ENCODE results near the gene ABCA2. TPM values are rescaled to one million over a fixed set of nuclear protein-coding genes. Genes with fewer than 3 reads are reported as not detected.
A peak's percentile ranks its signal among the peaks of the same experiment; 100 is the strongest.

Gene ABCA2
- total RNA-seq, 1 experiment from 2014 or later: 22.6 TPM

DNA sequence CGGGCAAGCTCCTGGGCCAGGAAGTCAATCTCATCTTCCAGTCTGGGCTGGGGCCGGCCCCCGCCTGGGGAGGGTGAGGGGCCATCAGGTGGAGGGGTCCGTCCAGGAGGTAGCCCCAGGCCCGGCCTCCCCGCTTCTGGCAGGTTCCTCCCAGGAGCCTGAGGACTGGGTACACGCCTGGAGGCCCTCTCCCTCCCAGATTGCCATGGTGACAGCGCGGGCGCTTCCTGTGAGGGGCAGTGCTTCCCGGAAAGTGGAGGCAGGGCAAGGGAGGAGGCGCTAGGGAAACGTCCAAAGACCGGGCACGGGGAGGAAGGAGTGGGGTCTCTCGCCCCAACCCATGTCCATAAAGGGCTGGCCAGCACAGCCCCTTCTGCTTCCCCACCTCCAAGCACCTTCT lies 13.1 kb upstream of the ABCA2 start:
- H3K4me3 Mint-ChIP-seq (ENCODE audit: unreplicated experiment): no peak overlapping the region
- Histone ChIP-seq H3K9me3 (no peaks in the 10 kb centered on the region), H3K27me3 (replicated peaks; ENCODE audit: control insufficient read depth, insufficient read depth, low read length) (no peaks in the 10 kb centered on the region), H3K4me1 (0 out of 2 replicates have a peak, but pooled peaks cover 5% of the 10 kb centered on the region), H3K4me3 (ENCODE audit: low read depth, low read length) (no peak overlapping the region), H3K36me3 (ENCODE audit: control insufficient read depth, insufficient read depth, low read length) (no peaks in the 10 kb centered on the region)
- H3K27ac Mint-ChIP-seq (ENCODE audit: unreplicated experiment): no peak overlapping the region
- CTCF ChIA-PET: no interaction called here
- DNase-seq: no peak
- intact Hi-C loops (cut with micrococcal nuclease; ENCODE audit: unreplicated experiment): no loop called here
- H3K4me1 Mint-ChIP-seq (ENCODE audit: low read depth, unreplicated experiment): no peaks in the 10 kb centered on the region
- peaks cover 11% of the 10 kb centered on the region for H3K36me3 Mint-ChIP-seq (ENCODE audit: insufficient read depth, unreplicated experiment)
- no peaks in the 10 kb centered on the region for H3K9me3 Mint-ChIP-seq (ENCODE audit: unreplicated experiment)
- TF ChIP-seq, protein P1, sequence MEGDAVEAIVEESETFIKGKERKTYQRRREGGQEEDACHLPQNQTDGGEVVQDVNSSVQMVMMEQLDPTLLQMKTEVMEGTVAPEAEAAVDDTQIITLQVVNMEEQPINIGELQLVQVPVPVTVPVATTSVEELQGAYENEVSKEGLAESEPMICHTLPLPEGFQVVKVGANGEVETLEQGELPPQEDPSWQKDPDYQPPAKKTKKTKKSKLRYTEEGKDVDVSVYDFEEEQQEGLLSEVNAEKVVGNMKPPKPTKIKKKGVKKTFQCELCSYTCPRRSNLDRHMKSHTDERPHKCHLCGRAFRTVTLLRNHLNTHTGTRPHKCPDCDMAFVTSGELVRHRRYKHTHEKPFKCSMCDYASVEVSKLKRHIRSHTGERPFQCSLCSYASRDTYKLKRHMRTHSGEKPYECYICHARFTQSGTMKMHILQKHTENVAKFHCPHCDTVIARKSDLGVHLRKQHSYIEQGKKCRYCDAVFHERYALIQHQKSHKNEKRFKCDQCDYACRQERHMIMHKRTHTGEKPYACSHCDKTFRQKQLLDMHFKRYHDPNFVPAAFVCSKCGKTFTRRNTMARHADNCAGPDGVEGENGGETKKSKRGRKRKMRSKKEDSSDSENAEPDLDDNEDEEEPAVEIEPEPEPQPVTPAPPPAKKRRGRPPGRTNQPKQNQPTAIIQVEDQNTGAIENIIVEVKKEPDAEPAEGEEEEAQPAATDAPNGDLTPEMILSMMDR (IDR thresholded peaks at IDR 0.05; ENCODE audit: insufficient read depth in 1 of 2, low read depth in 1 of 2, low read length in 1 of 2, severe bottlenecking in 1 of 2, unreplicated experiment in 1 of 2): no peak
- no peaks in the 10 kb centered on the region for H3K27me3 Mint-ChIP-seq (ENCODE audit: insufficient read depth, unreplicated experiment)
- BruUV-seq (replicated peaks): no TSS peak
- POLR2A ChIA-PET: no interaction called here

DNA sequence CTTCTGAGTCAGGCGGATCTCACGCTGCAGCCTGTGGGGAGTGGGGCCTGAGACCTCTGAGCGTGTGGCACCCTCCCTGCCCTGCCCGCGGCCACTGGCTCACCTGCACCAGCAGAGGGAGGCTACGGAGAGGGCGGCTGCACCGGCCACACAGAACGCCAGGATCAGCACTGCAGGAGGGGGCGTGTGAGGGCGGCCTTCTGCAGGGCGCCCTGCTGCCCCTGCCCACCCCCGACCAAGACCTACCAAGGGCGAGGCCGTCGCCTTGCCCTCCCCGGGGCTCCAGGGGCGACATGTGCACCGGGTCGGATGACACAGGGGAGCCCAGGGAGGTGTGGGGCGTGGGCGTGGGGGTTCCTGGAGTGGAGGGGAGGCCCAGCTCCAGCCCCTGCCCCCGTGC lies 12.5 kb upstream of the ABCA2 start:
- Mint-ChIP-seq H3K36me3 (ENCODE audit: insufficient read depth, unreplicated experiment) (peaks cover 11% of the 10 kb centered on the region), H3K27me3 (ENCODE audit: insufficient read depth, unreplicated experiment) (no peaks in the 10 kb centered on the region), H3K27ac (ENCODE audit: unreplicated experiment) (no peak overlapping the region), H3K9me3 (ENCODE audit: unreplicated experiment) (no peaks in the 10 kb centered on the region), H3K4me3 (ENCODE audit: unreplicated experiment) (no peak overlapping the region), H3K4me1 (ENCODE audit: low read depth, unreplicated experiment) (no peaks in the 10 kb centered on the region)
- intact Hi-C loops (cut with micrococcal nuclease; ENCODE audit: unreplicated experiment): no loop called here
- CTCF ChIA-PET: no interaction called here
- H3K4me1 ChIP-seq: 0 out of 2 replicates have a peak, but pooled peaks cover 5% of the 10 kb centered on the region
- no peaks in the 10 kb centered on the region for H3K36me3 ChIP-seq (ENCODE audit: control insufficient read depth, insufficient read depth, low read length)
- no TSS peak for BruUV-seq (replicated peaks)
- DNase-seq: no peak
- POLR2A ChIA-PET: no interaction called here
- TF ChIP-seq, protein P1 (IDR thresholded peaks at IDR 0.05; ENCODE audit: insufficient read depth in 1 of 2, low read depth in 1 of 2, low read length in 1 of 2, severe bottlenecking in 1 of 2, unreplicated experiment in 1 of 2): no peak
- H3K27me3 ChIP-seq (replicated peaks; ENCODE audit: control insufficient read depth, insufficient read depth, low read length): no peaks in the 10 kb centered on the region
- no peaks in the 10 kb centered on the region for H3K9me3 ChIP-seq
- no peak overlapping the region for H3K4me3 ChIP-seq (ENCODE audit: low read depth, low read length)

DNA sequence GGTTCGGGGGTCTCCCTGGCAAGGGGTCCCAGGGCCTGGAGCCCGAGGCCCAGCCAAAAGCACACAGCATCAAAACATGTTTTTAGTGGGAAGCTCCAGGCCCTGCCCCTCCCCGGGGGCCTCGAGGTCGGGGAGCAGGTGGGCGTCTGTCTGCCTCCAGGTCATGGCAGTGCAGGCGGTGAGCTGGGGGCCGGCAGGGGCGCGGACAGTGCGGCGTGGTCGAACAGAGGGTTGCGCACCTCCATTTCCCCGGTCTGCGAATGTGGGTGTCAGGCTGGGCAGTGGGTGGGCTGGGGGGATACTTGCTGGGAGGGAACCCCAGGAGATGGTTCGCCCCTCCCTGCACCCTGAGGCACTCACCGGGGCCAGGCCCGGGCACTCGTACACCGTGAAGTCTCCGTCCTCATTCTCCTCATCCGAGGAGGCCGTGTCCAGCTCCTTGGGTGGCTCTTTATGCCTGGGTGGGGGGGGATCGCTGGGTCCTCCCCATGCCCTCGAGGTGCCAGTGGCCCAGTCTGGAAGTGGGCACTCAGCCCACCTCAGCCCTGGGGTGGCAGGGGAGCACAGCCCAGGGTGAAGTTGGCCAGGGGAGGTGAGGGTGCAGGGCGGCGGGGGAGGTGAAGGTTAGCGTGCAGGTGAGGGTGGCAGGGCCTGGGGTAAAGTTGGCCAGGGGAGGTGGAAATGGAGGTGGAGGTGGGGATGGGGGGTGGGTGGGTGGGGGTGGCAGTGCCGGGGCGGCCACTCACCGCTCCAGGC lies 11.8 kb upstream of the ABCA2 start:
- no peak for DNase-seq
- TSS peak; percentile 45 for BruUV-seq (replicated peaks)
- H3K36me3 Mint-ChIP-seq (ENCODE audit: insufficient read depth, unreplicated experiment): peaks cover 18% of the 10 kb centered on the region
- no peaks in the 10 kb centered on the region for H3K27me3 Mint-ChIP-seq (ENCODE audit: insufficient read depth, unreplicated experiment)
- Histone ChIP-seq H3K36me3 (ENCODE audit: control insufficient read depth, insufficient read depth, low read length) (no peaks in the 10 kb centered on the region), H3K9me3 (no peaks in the 10 kb centered on the region), H3K4me3 (ENCODE audit: low read depth, low read length) (no peak overlapping the region), H3K4me1 (peaks cover 6% of the 10 kb centered on the region), H3K27me3 (replicated peaks; ENCODE audit: control insufficient read depth, insufficient read depth, low read length) (no peaks in the 10 kb centered on the region)
- intact Hi-C loops (cut with micrococcal nuclease; ENCODE audit: unreplicated experiment): no loop called here
- ChIA-PET CTCF (interaction anchor here (0.6 kb wide), 2 partner anchors 9 to 26 kb away, joined by 3 read pairs; no protein-coding TSS in a partner anchor), POLR2A (no interaction called here)
- no peaks in the 10 kb centered on the region for H3K9me3 Mint-ChIP-seq (ENCODE audit: unreplicated experiment)
- no peaks in the 10 kb centered on the region for H3K4me1 Mint-ChIP-seq (ENCODE audit: low read depth, unreplicated experiment)
- TF ChIP-seq, protein P1 (IDR thresholded peaks at IDR 0.05; ENCODE audit: insufficient read depth in 1 of 2, low read depth in 1 of 2, low read length in 1 of 2, severe bottlenecking in 1 of 2, unreplicated experiment in 1 of 2): no peak
- no peak overlapping the region for H3K27ac Mint-ChIP-seq (ENCODE audit: unreplicated experiment)
- no peak overlapping the region for H3K4me3 Mint-ChIP-seq (ENCODE audit: unreplicated experiment)

All from Caco-2 (cell line).